ENCODE measurements around the gene TMEM119. TPM values are rescaled to one million over a fixed set of nuclear protein-coding genes. Genes with fewer than 3 reads are reported as not detected.

TMEM119 gene
- total and polyA plus RNA-seq, 10 of the 15 experiments (the other 5 are each of a cell fraction or from before 2014, with no cell fraction given), result 0.11 to 0.44 (median 0.19) TPM; not detected in 5

GRCh38 chr12:108616941-108617858 is 19.3 kb upstream of the TMEM119 start (continued):
- TF ChIP-seq ZBTB11 (CRISPR knock-in tag; IDR thresholded peaks at IDR 0.05) (no peak), RFX5 (IDR thresholded peaks at IDR 0.05; ENCODE audit: low read depth, low read length) (no peak), RELA (IDR thresholded peaks at IDR 0.05; ENCODE audit: borderline replicate concordance, partially characterized antibody) (peak; percentile 100), MXI1 (IDR thresholded peaks at IDR 0.05; ENCODE audit: low read depth, low read length) (peak; percentile 75; the same call in 1 of the 2 replicates), HDGF (IDR thresholded peaks at IDR 0.05) (no peak), ATF7 (IDR thresholded peaks at IDR 0.05; ENCODE audit: low read depth) (peak; percentile 94), RBBP5 (conservative IDR thresholded peaks at IDR 0.05) (no peak), ATF3 (IDR thresholded peaks at IDR 0.05; ENCODE audit: borderline replicate concordance, extremely low read depth, low read depth, low read length) (peak; percentile 35; the same call in 1 of the 2 replicates), RUNX3 (IDR thresholded peaks at IDR 0.05; ENCODE audit: low read length) (peak; percentile 96), KLF5 (IDR thresholded peaks at IDR 0.05; ENCODE audit: partially characterized antibody) (peak; percentile 92), NBN (IDR thresholded peaks at IDR 0.05) (peak; percentile 89), E4F1 (IDR thresholded peaks at IDR 0.05; ENCODE audit: borderline replicate concordance, partially characterized antibody) (no peak), NFYB (IDR thresholded peaks at IDR 0.05; ENCODE audit: insufficient read depth, low read depth, low read length) (no peak), CHD4 (IDR thresholded peaks at IDR 0.05) (no peak), FOXM1 (IDR thresholded peaks at IDR 0.05; ENCODE audit: low read depth, low read length) (peak; percentile 98), SP1 (IDR thresholded peaks at IDR 0.05; ENCODE audit: low read depth, low read length) (peak; percentile 83), ZNF207 (IDR thresholded peaks at IDR 0.05; ENCODE audit: borderline replicate concordance) (peak; percentile 85), ZBED1 (IDR thresholded peaks at IDR 0.05; ENCODE audit: borderline replicate concordance) (peak; percentile 90; the same call in 1 of the 2 replicates), TARDBP (IDR thresholded peaks at IDR 0.05; ENCODE audit: borderline replicate concordance) (0 out of 2 replicates have a peak, but pooled peaks have one; percentile 21), SUPT20H (IDR thresholded peaks at IDR 0.05; ENCODE audit: borderline replicate concordance, control insufficient read depth, low read depth, low read length) (no peak), MTA2 (IDR thresholded peaks at IDR 0.05; ENCODE audit: low read depth) (peak; percentile 91), ETV6 (conservative IDR thresholded peaks at IDR 0.05 in 1 of 2, IDR thresholded peaks at IDR 0.05 in 1 of 2; ENCODE audit: borderline replicate concordance in 1 of 2, low read depth in 1 of 2) (0 out of 4 replicates have a peak, but pooled peaks of 1 of the 2 experiments have one; percentile 43), SIX5 (IDR thresholded peaks at IDR 0.05; ENCODE audit: low read depth, low read length, severe bottlenecking) (no peak), CHD1 (IDR thresholded peaks at IDR 0.05; ENCODE audit: low read depth, low read length) (no peak), BRCA1 (IDR thresholded peaks at IDR 0.05; ENCODE audit: low read depth, low read length) (no peak)

All from GM12878 (cell line).